ENCODE data around the gene UQCRC1. TPM values are rescaled to one million over a fixed set of nuclear protein-coding genes. Genes with fewer than 3 reads are reported as not detected.
A peak's percentile ranks its signal among the peaks of the same experiment; 100 is the strongest.

UQCRC1 gene
- polyA plus RNA-seq, 3 donors = 326 to 409 (median 350) TPM

GRCh38 chr3:48562367-48563095 lies 46.9 kb downstream of the UQCRC1 start:
- H3K79me2 ChIP-seq (ENCODE audit: insufficient read depth, low read length) = no peaks in the 10 kb centered on the region
- DNase-seq = no peak
- no peaks in the 10 kb centered on the region for H3K27me3 ChIP-seq (ENCODE audit: control insufficient read depth in 2 of 2, insufficient read depth in 2 of 2, low read length in 2 of 2)
- 97% methylated on average over 20 of the region's 20 CpGs for WGBS (ENCODE audit: insufficient coverage)
- peaks cover 0 to 2% (median 0%) of the 10 kb centered on the region in 7 donors for H3K9me3 Mint-ChIP-seq
- H3K4me2 ChIP-seq (replicated peaks; ENCODE audit: extremely low read depth, low read length, poor library complexity, severe bottlenecking) = no peak overlapping the region
- intact Hi-C loops (cut with micrococcal nuclease) = no loop called here
- peaks cover 0 to 4% of the 10 kb centered on the region in 2 donors for H3K36me3 Mint-ChIP-seq
- no peaks in the 10 kb centered on the region for H4K20me1 ChIP-seq (ENCODE audit: insufficient read depth, low read length)
- H3K4me3 ChIP-seq (replicated peaks in 1 of 3; ENCODE audit: low read depth in 2 of 3, low read length in 3 of 3) = no peak overlapping the region
- H2AFZ ChIP-seq (ENCODE audit: insufficient read depth, low read depth, low read length, poor library complexity, severe bottlenecking) = no peak overlapping the region
- TF ChIP-seq CTCF (IDR thresholded peaks at IDR 0.05) = no peak
- peaks cover 0 to 12% (median 1%) of the 10 kb centered on the region in 3 donors for H3K27me3 Mint-ChIP-seq (ENCODE audit: low read depth in 3 of 3)
- peak overlapping the region in 6 of 7 donors; percentile 26 to 98 (median 95) for H3K27ac Mint-ChIP-seq
- H3K9me3 ChIP-seq (replicated peaks in 1 of 2; ENCODE audit: control insufficient read depth in 1 of 2, insufficient read depth in 1 of 2, low read length in 2 of 2) = no peaks in the 10 kb centered on the region
- peaks cover 90 to 93% of the 10 kb centered on the region in 2 donors for H3K4me1 ChIP-seq (ENCODE audit: control insufficient read depth in 1 of 2, insufficient read depth in 2 of 2, low read length in 2 of 2)
- no peaks in the 10 kb centered on the region for H3K36me3 ChIP-seq (replicated peaks in 1 of 2; ENCODE audit: control insufficient read depth in 1 of 2, insufficient read depth in 2 of 2, low read length in 2 of 2)
- H3K4me1 Mint-ChIP-seq = peaks cover 86% of the 10 kb centered on the region
- no peak overlapping the region for H3K9ac ChIP-seq (ENCODE audit: insufficient read depth, low read length, poor library complexity, severe bottlenecking)
- peak overlapping the region in 1 of 2 donors; percentile 78 for H3K27ac ChIP-seq (ENCODE audit: low read depth in 1 of 2, low read length in 2 of 2)
- H3K4me3 Mint-ChIP-seq = no peak overlapping the region

DNA sequence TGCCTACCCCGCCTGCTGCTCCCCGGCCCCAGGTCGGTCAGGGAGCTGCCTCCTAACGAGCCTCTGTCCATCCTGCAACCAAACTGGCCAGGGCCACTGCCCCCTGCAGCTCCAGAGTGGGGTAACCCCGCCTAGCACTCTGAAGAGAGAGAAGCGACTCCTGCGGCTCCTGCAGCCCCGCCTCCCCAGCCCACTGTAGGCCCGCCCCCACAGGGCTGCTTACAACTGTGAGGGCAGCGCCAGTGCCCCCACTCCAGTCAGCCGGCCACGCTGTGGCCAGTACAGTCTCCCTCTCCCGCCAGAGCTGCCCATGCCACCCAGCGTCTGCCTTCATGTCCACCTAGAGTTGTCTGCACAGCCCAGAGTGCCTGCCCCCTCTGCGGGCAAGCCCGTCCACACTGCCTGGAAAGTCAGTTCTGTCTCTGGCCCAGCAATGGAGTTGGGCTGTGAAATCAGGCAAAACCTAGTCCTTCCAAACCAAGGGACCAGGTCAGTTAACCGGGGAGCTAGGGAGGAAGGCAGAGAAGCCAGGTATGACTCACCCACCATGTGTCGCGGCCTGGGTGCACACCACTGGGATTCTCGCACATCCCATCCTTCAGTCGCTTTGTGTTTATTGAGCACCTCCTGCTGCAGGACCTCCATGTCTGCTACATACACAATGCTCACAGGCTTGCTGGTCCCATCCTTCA lies 48.3 kb downstream of the UQCRC1 start:
- H3K27me3 ChIP-seq (ENCODE audit: control insufficient read depth in 2 of 2, insufficient read depth in 2 of 2, low read length in 2 of 2) = no peaks in the 10 kb centered on the region
- Mint-ChIP-seq H3K36me3 (peaks cover 0 to 2% of the 10 kb centered on the region in 2 donors), H3K27me3 (ENCODE audit: low read depth in 3 of 3) (peaks cover 0 to 10% (median 1%) of the 10 kb centered on the region in 3 donors), H3K4me3 (peak overlapping the region; percentile 74 to 84), H3K4me1 (peaks cover 84% of the 10 kb centered on the region), H3K27ac (peak overlapping the region; percentile 96 to 99 (median 98)), H3K9me3 (peaks cover 0 to 2% (median 0%) of the 10 kb centered on the region in 7 donors)
- WGBS (ENCODE audit: insufficient coverage) = 17% methylated on average over 19 of the region's 21 CpGs
- peaks cover 4% of the 10 kb centered on the region for H3K79me2 ChIP-seq (ENCODE audit: insufficient read depth, low read length)
- H3K36me3 ChIP-seq (replicated peaks in 1 of 2; ENCODE audit: control insufficient read depth in 1 of 2, insufficient read depth in 2 of 2, low read length in 2 of 2) = no peaks in the 10 kb centered on the region
- no peaks in the 10 kb centered on the region for H3K9me3 ChIP-seq (replicated peaks in 1 of 2; ENCODE audit: control insufficient read depth in 1 of 2, insufficient read depth in 1 of 2, low read length in 2 of 2)
- H3K9ac ChIP-seq (ENCODE audit: insufficient read depth, low read length, poor library complexity, severe bottlenecking) = peak overlapping the region; percentile 67
- H3K4me3 ChIP-seq (replicated peaks in 1 of 3; ENCODE audit: low read depth in 2 of 3, low read length in 3 of 3) = peak overlapping the region; percentile 4 to 68 (median 37)
- H4K20me1 ChIP-seq (ENCODE audit: insufficient read depth, low read length) = no peaks in the 10 kb centered on the region
- peak overlapping the region; percentile 92 for H3K4me2 ChIP-seq (replicated peaks; ENCODE audit: extremely low read depth, low read length, poor library complexity, severe bottlenecking)
- TF ChIP-seq CTCF (IDR thresholded peaks at IDR 0.05) = peak; percentile 21
- intact Hi-C loops (cut with micrococcal nuclease) = no loop called here
- peaks cover 93 to 98% of the 10 kb centered on the region in 2 donors for H3K4me1 ChIP-seq (ENCODE audit: control insufficient read depth in 1 of 2, insufficient read depth in 2 of 2, low read length in 2 of 2)
- DNase-seq = peak; percentile 75 to 82 (median 78)
- peak overlapping the region; percentile 96 to 97 for H3K27ac ChIP-seq (ENCODE audit: low read depth in 1 of 2, low read length in 2 of 2)
- H2AFZ ChIP-seq (ENCODE audit: insufficient read depth, low read depth, low read length, poor library complexity, severe bottlenecking) = peak overlapping the region; percentile 46
